Measurements from ENCODE around the gene TMC7. TPM values are rescaled to one million over a fixed set of nuclear protein-coding genes. Genes with fewer than 3 reads are reported as not detected.

TMC7 gene
- total and polyA plus RNA-seq, 2 donors (not counting 3 experiments of a cell fraction or from before 2014, with no cell fraction given) = 5.7 to 7.0 TPM

DNA sequence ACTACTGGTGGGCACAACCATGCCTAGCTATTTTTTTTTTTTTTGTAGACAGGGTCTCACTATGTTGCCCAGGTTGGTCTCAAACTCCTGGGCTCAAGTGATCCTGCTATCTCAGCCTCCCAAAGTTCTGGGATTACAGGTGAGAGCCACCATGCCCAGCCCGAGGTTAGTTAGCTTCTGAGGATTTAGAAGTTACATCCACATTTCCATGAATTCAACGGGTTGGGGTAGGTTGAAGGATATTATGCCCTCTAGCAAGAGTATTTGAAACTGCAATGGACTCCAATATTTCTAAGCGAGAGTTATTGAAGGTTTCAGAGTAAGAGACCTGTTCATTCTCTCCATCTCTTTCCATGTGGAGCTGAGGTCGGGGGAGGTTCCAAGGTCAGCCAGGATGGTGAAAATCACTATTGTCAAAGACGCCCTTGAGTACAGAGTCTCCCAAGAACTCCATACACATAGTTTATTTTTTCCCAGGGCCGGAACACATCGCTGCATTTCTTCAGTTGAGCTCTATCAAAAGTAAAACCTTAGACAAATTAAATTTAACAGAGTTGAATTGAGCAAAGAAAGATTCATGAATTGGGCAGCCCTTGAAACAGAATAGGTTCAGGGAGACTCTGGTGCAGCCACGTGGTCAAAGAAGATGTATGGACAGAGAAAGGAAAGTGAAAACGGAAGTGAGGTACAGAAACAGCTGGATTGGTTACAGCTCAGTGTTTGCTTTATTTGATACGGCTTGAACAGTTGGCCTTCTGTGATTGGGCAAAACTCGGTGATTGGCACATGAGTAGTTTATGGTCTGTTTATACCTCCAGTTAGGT, 111.0 kb downstream of the TMC7 start:
- dilution Hi-C loops (cut with MboI; ENCODE audit: extremely low pct_ligation_motif_present, low sequenced_read_pairs) (no loop called here), intact Hi-C loops (cut with micrococcal nuclease) (no loop called here)
- no peak overlapping the region for H3K9ac ChIP-seq (replicated peaks; ENCODE audit: extremely low read depth, insufficient read depth, low read length)
- TF ChIP-seq GATA2 (IDR thresholded peaks at IDR 0.05; ENCODE audit: insufficient read depth, insufficient read length, low read depth, low read length) (no peak), EZH2 (IDR thresholded peaks at IDR 0.05; ENCODE audit: borderline replicate concordance, low read depth, low read length, severe bottlenecking) (no peak), CTCF (IDR thresholded peaks at IDR 0.05; ENCODE audit: extremely low read depth in 1 of 2, insufficient read depth in 1 of 2, low read depth in 1 of 2, low read length in 2 of 2) (no peak), FOS (IDR thresholded peaks at IDR 0.05; ENCODE audit: borderline replicate concordance, insufficient read depth, low read length) (no peak), POLR2AphosphoS5 (IDR thresholded peaks at IDR 0.05; ENCODE audit: insufficient read depth, low read depth, low read length) (no peak)
- TF ChIP-seq, protein P1, sequence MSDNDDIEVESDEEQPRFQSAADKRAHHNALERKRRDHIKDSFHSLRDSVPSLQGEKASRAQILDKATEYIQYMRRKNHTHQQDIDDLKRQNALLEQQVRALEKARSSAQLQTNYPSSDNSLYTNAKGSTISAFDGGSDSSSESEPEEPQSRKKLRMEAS (IDR thresholded peaks at IDR 0.05; ENCODE audit: insufficient read depth, insufficient read length) = no peak
- BruUV-seq (replicated peaks) = no TSS peak
- H4K20me1 ChIP-seq (replicated peaks; ENCODE audit: control insufficient read depth, extremely low read depth, insufficient read depth, low read length) = no peaks in the 10 kb centered on the region
- H3K36me3 ChIP-seq (ENCODE audit: control insufficient read depth in 2 of 2, extremely low read depth in 1 of 2, insufficient read depth in 2 of 2, low read length in 2 of 2) = no peaks in the 10 kb centered on the region
- FAIRE-seq (peak; percentile 67), DNase-seq (ENCODE audit: low read depth, low spot score) (no peak)
- CTCF ChIA-PET = interaction anchor here (1.1 to 3.1 kb wide), 11 partner anchors 9 to 408 kb away, joined by 3 to 24 read pairs (median 6); partner anchors contain the start of gene ITPRIPL2
- POLR2A ChIA-PET = interaction anchor here (0.6 to 1.5 kb wide), 2 partner anchors 19 to 27 kb away, joined by 3 to 6 read pairs; partner anchors contain the start of gene ITPRIPL2
- no peak overlapping the region for H2AFZ ChIP-seq (ENCODE audit: low read depth, low read length)
- no peaks in the 10 kb centered on the region for H3K9me3 ChIP-seq (replicated peaks; ENCODE audit: control insufficient read depth, insufficient read depth, low read length)
- peaks cover 17% of the 10 kb centered on the region for H3K4me1 ChIP-seq (ENCODE audit: control insufficient read depth, extremely low read depth, insufficient read depth, low read length)
- H3K9me1 ChIP-seq (replicated peaks; ENCODE audit: control insufficient read depth, extremely low read depth, insufficient read depth, low read length) = no peaks in the 10 kb centered on the region
- H3K79me2 ChIP-seq (ENCODE audit: control insufficient read depth, insufficient read depth, low read length) = no peaks in the 10 kb centered on the region
- H3K4me2 ChIP-seq (ENCODE audit: insufficient read depth, low read length) = no peak overlapping the region
- H3K4me3 ChIP-seq (replicated peaks in 1 of 3; ENCODE audit: insufficient read depth in 1 of 3, low read depth in 1 of 3, low read length in 3 of 3) = no peak overlapping the region
- H3K27me3 ChIP-seq (ENCODE audit: control insufficient read depth in 2 of 2, insufficient read depth in 2 of 2, low read length in 2 of 2) = no peaks in the 10 kb centered on the region
- H3K27ac ChIP-seq (ENCODE audit: insufficient read depth, low read depth, low read length) = no peak overlapping the region
